Activated naive CD4-positive, alpha-beta T cell treated with anti-CD3 and anti-CD28 coated beads, Interleukin-2, amount 10 ng/mL, durations not matched to agents 7 days and 5 days (primary cell): ENCODE results near the gene PAX5.

ENCODE experiments used
- CTCF ChIA-PET: fragments of 350-600 bp; sonication (Branson Sonifier 250); formaldehyde crosslinking; loops from one replicate; lab custom pipeline; 2021; ENCODE audit warnings: antibody characterized with exemption; lab: Charles Lee
- DNase-seq: peaks from one replicate; pipeline ENCODE4 v3.0.0-alpha.2; 2020
- H3K27ac Mint-ChIP-seq: one replicate; pipeline ENCODE4 v1.8.0; 2021; ENCODE audit warnings: mild to moderate bottlenecking, moderate library complexity, mixed read lengths
- H3K27me3 Mint-ChIP-seq: one replicate; pipeline ENCODE4 v1.8.0; 2021; ENCODE audit warnings: mild to moderate bottlenecking, mixed read lengths
- H3K36me3 Mint-ChIP-seq: one replicate; pipeline ENCODE4 v1.8.0; 2021; ENCODE audit warnings: mixed read lengths
- H3K4me1 Mint-ChIP-seq: one replicate; pipeline ENCODE4 v1.8.0; 2021; ENCODE audit warnings: mixed read lengths
- H3K4me3 Mint-ChIP-seq: one replicate; pipeline ENCODE4 v1.8.0; 2021; ENCODE audit warnings: mild to moderate bottlenecking, moderate library complexity, mixed read lengths
- H3K9me3 Mint-ChIP-seq: one replicate; pipeline ENCODE4 v1.8.0; 2021; ENCODE audit warnings: mixed read lengths

PAX5 gene

GRCh38 chr9:36864491-36865410, 169.3 kb downstream of the PAX5 start:
- Mint-ChIP-seq H3K27ac (no peak overlapping the region), H3K4me1 (no peaks in the 10 kb centered on the region), H3K36me3 (no peaks in the 10 kb centered on the region), H3K9me3 (no peaks in the 10 kb centered on the region), H3K27me3 (peaks cover 42% of the 10 kb centered on the region), H3K4me3 (no peak overlapping the region)
- no peak for DNase-seq
- CTCF ChIA-PET: interaction anchor here (1.7 to 1.8 kb wide), 2 partner anchors 8 to 10 kb away, joined by 5 to 8 read pairs; no protein-coding TSS in a partner anchor

DNA sequence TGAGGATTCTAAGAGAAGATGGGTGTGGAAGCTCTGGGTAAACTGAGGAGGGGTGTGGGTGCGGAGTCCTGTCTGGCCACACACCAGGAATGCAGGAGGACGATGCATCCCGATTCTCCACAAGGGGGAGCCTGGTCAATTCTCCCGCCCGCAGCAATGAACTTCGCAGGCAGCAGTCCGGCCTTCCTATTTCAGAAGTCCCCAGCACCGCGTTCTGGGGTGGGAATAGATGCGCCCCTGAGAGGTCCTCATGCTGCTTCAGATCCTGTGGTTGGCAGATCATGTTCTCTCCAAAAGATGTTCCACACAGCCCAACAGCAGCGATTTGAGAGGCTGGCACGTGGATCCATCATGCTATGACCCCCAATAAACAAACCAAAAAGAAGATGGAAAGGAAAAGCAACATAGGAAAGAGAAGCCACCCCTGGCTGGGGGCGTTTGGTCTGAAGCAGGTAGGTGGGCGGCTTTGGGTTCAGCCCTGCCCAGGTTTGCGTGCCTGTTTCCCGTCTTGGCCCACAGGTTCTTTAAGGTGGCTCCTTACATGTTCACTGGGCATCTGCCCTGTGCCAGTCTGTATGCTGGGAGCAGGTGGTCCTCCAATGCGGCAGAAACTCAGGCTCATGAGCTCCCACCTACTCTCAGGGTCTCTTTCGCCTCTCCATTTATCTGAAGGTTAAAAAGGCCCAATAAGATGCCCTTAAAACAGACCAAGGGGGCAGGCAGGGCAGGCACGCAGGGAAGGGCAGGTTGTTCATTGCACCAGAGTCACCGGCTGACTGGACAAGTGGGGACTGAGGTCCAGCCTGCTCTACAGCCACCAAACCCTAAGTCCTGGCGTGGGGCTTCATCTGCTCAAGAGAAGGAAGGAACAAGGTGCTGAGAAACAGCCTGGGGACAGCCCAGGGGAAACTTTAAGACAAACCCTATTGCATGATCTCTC, 171.6 kb downstream of the PAX5 start:
- Mint-ChIP-seq H3K4me3 (no peak overlapping the region), H3K27ac (no peak overlapping the region), H3K27me3 (peaks cover 24% of the 10 kb centered on the region), H3K4me1 (no peaks in the 10 kb centered on the region), H3K9me3 (no peaks in the 10 kb centered on the region), H3K36me3 (no peaks in the 10 kb centered on the region)
- CTCF ChIA-PET: interaction anchor here (1.0 to 1.8 kb wide), 2 partner anchors 11 to 13 kb away, joined by 3 to 5 read pairs; no protein-coding TSS in a partner anchor
- no peak for DNase-seq

GRCh38 chr9:36861528-36862205, 172.4 kb downstream of the PAX5 start:
- no peak for DNase-seq
- Mint-ChIP-seq H3K27ac (no peak overlapping the region), H3K9me3 (no peaks in the 10 kb centered on the region), H3K36me3 (no peaks in the 10 kb centered on the region), H3K4me1 (no peaks in the 10 kb centered on the region), H3K27me3 (peaks cover 18% of the 10 kb centered on the region), H3K4me3 (no peak overlapping the region)
- CTCF ChIA-PET: interaction anchor here (3.2 kb wide), 1 partner anchor 13 kb away, joined by 17 read pairs; no protein-coding TSS in a partner anchor

GRCh38 chr9:36858805-36859375, 175.2 kb downstream of the PAX5 start:
- H3K9me3 Mint-ChIP-seq: no peaks in the 10 kb centered on the region
- peaks cover 10% of the 10 kb centered on the region for H3K4me1 Mint-ChIP-seq
- peaks cover 23% of the 10 kb centered on the region for H3K27me3 Mint-ChIP-seq
- no peak overlapping the region for H3K4me3 Mint-ChIP-seq
- no peak overlapping the region for H3K27ac Mint-ChIP-seq
- no peak for DNase-seq
- H3K36me3 Mint-ChIP-seq: no peaks in the 10 kb centered on the region
- CTCF ChIA-PET: interaction anchor here (3.2 kb wide), 1 partner anchor 15 kb away, joined by 17 read pairs; no protein-coding TSS in a partner anchor

- CTCF ChIA-PET: interaction anchor here (1.0 to 1.1 kb wide), 2 partner anchors 10 to 115 kb away, joined by 3 read pairs; no protein-coding TSS in a partner anchor
- Mint-ChIP-seq H3K36me3 (no peaks in the 10 kb centered on the region), H3K27ac (no peak overlapping the region), H3K9me3 (no peaks in the 10 kb centered on the region), H3K4me3 (no peak overlapping the region), H3K27me3 (peaks cover 25% of the 10 kb centered on the region), H3K4me1 (peaks cover 10% of the 10 kb centered on the region)
- peak; percentile 64 for DNase-seq
These were observed 178.4 kb downstream of the PAX5 start for GRCh38 chr9:36855448-36856315.

DNA sequence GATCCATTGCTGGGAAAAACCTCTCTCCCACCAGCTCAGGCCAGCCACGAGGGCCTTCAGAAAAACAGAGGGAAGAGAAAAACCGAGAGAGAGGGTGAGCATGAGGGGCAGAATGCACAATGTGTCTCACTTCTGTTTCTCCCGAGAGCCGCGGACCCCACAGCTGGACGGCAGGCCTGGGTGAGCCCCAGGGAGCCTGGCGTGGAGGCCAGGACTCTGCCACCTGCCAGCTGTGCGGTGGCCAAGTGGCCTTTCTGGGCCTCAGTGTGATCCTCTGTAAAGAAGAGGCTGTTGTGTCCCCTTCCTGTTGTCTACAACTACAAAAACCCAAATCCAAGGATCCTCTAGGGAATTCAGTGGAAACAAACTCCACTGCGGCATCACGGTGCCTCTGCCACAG, 179.3 kb downstream of the PAX5 start:
- H3K36me3 Mint-ChIP-seq: no peaks in the 10 kb centered on the region
- no peak for DNase-seq
- CTCF ChIA-PET: interaction anchor here (1.1 to 1.6 kb wide), 2 partner anchors 9 to 134 kb away, joined by 3 to 4 read pairs; no protein-coding TSS in a partner anchor
- H3K4me3 Mint-ChIP-seq: no peak overlapping the region
- no peaks in the 10 kb centered on the region for H3K9me3 Mint-ChIP-seq
- no peak overlapping the region for H3K27ac Mint-ChIP-seq
- H3K27me3 Mint-ChIP-seq: peaks cover 24% of the 10 kb centered on the region
- H3K4me1 Mint-ChIP-seq: peaks cover 10% of the 10 kb centered on the region

GRCh38 chr9:36854034-36854433, 180.0 kb downstream of the PAX5 start:
- CTCF ChIA-PET: interaction anchor here (1.6 kb wide), 1 partner anchor 135 kb away, joined by 4 read pairs; no protein-coding TSS in a partner anchor
- H3K4me1 Mint-ChIP-seq: peaks cover 10% of the 10 kb centered on the region
- H3K27me3 Mint-ChIP-seq: peaks cover 26% of the 10 kb centered on the region
- no peak overlapping the region for H3K4me3 Mint-ChIP-seq
- H3K9me3 Mint-ChIP-seq: no peaks in the 10 kb centered on the region
- no peak overlapping the region for H3K27ac Mint-ChIP-seq
- no peak for DNase-seq
- no peaks in the 10 kb centered on the region for H3K36me3 Mint-ChIP-seq

DNA sequence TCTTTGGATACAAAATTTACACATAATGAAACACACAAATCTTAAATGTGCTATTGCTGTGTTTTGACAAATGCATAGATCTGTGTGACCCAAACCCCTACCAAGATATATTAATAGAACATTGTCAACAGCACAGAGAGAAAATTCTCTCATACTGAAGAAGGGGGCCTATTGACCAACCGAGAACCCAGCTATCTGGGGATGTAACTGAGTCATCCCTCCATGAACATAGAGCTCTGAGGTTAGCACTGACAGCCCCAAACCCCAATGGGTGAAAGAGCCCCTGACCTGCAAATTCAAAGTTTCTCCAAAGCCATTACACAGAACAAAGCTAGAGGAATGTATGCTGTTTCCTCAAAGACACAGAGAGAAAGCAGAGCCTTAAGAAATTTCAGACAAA, 180.8 kb downstream of the PAX5 start:
- no peak for DNase-seq
- CTCF ChIA-PET: interaction anchor here (1.2 to 1.6 kb wide), 2 partner anchors 20 to 136 kb away, joined by 3 to 4 read pairs; no protein-coding TSS in a partner anchor
- peaks cover 10% of the 10 kb centered on the region for H3K4me1 Mint-ChIP-seq
- no peaks in the 10 kb centered on the region for H3K9me3 Mint-ChIP-seq
- H3K36me3 Mint-ChIP-seq: no peaks in the 10 kb centered on the region
- H3K27ac Mint-ChIP-seq: no peak overlapping the region
- peaks cover 26% of the 10 kb centered on the region for H3K27me3 Mint-ChIP-seq
- no peak overlapping the region for H3K4me3 Mint-ChIP-seq

GRCh38 chr9:36849943-36850342, 184.1 kb downstream of the PAX5 start:
- no peak for DNase-seq
- CTCF ChIA-PET: no interaction called here
- Mint-ChIP-seq H3K27ac (no peak overlapping the region), H3K4me3 (no peak overlapping the region), H3K4me1 (no peaks in the 10 kb centered on the region), H3K9me3 (no peaks in the 10 kb centered on the region), H3K27me3 (peaks cover 20% of the 10 kb centered on the region), H3K36me3 (no peaks in the 10 kb centered on the region)

GRCh38 chr9:36848946-36849345, 185.1 kb downstream of the PAX5 start:
- CTCF ChIA-PET: no interaction called here
- DNase-seq: no peak
- H3K36me3 Mint-ChIP-seq: no peaks in the 10 kb centered on the region
- H3K9me3 Mint-ChIP-seq: no peaks in the 10 kb centered on the region
- no peaks in the 10 kb centered on the region for H3K4me1 Mint-ChIP-seq
- H3K4me3 Mint-ChIP-seq: no peak overlapping the region
- no peak overlapping the region for H3K27ac Mint-ChIP-seq
- peaks cover 13% of the 10 kb centered on the region for H3K27me3 Mint-ChIP-seq

DNA sequence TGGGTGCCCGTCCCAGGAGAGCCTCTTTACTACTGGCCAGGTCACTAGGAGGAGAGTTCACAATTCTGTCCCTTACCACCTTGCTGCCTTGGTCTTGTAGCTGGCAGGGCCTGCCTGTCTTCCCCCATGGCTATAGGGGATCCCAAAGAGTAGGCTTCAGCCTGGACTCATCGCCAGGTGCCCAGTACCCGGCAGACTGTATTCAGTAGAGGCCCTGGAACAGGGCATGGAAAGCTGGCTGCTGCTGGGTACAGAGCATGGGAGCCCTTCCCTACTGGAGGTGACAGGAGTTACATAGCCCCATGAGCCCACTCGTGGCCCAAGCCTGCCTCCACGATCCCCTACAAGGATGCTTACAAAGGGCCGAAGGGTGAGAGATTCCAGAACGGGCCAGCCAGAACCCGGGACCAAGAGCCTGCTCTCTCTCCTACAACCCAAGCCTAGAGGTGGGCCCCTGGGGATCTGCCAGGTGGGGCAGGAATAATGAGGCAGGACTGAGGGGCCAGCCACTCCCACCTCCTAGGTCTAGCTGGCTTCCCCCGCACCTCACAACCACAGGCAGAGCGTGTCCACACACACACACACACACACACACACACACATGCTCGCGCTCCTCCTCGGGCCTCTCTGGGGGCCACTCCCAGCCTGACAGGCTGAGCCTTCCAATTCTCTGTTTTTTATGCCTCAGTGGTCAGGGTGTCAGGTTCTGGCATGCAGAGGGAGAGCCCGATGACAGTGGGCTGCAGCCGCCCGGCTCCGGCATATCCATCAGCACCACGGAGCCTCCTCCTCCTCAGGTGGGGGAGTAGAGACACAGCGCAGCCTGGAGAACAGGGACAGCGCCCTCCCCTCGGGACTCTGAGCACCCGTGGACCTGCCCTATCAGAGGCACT, 186.0 kb downstream of the PAX5 start:
- no peak overlapping the region for H3K4me3 Mint-ChIP-seq
- no peaks in the 10 kb centered on the region for H3K36me3 Mint-ChIP-seq
- H3K27ac Mint-ChIP-seq: no peak overlapping the region
- CTCF ChIA-PET: no interaction called here
- H3K9me3 Mint-ChIP-seq: no peaks in the 10 kb centered on the region
- DNase-seq: no peak
- no peaks in the 10 kb centered on the region for H3K4me1 Mint-ChIP-seq
- peaks cover 13% of the 10 kb centered on the region for H3K27me3 Mint-ChIP-seq

GRCh38 chr9:36846621-36847020, 187.4 kb downstream of the PAX5 start:
- H3K4me3 Mint-ChIP-seq: no peak overlapping the region
- H3K27me3 Mint-ChIP-seq: peaks cover 4% of the 10 kb centered on the region
- H3K27ac Mint-ChIP-seq: no peak overlapping the region
- H3K36me3 Mint-ChIP-seq: no peaks in the 10 kb centered on the region
- H3K4me1 Mint-ChIP-seq: no peaks in the 10 kb centered on the region
- H3K9me3 Mint-ChIP-seq: no peaks in the 10 kb centered on the region
- DNase-seq: no peak
- CTCF ChIA-PET: no interaction called here
